HUES48 (cell line): ENCODE data around the gene TPM3.
"Not testable (repeated sequence)": the region's sequence is repeated elsewhere in the genome, so short reads cannot be mapped to it uniquely, and the experiment has no call there.

Source experiments
- H3K27ac ChIP-seq: one replicate; pipeline ENCODE4 v1.7.0; 2013; ENCODE audit warnings: low read depth, low read length, inconsistent platforms
- H3K27me3 ChIP-seq: 2 replicates; pipeline ENCODE4 v1.6.1; 2013; ENCODE audit warnings: mild to moderate bottlenecking, low read length; ENCODE audit not compliant: control insufficient read depth, insufficient read depth
- H3K36me3 ChIP-seq: 2 replicates; pipeline ENCODE4 v1.6.1; 2013; ENCODE audit warnings: low read length; ENCODE audit not compliant: control insufficient read depth, insufficient read depth
- H3K4me1 ChIP-seq: 2 replicates; pipeline ENCODE4 v1.6.1; 2013; ENCODE audit warnings: mild to moderate bottlenecking, low read length; ENCODE audit not compliant: control insufficient read depth, insufficient read depth
- H3K4me3 ChIP-seq: 2 replicates; pipeline ENCODE4 v1.5.1; 2013; ENCODE audit warnings: mild to moderate bottlenecking, low read depth, low read length
- H3K9ac ChIP-seq: 2 replicates; pipeline ENCODE4 v1.6.1; 2013; ENCODE audit warnings: mild to moderate bottlenecking, low read depth, low read length, moderate library complexity
- H3K9me3 ChIP-seq: 2 replicates; pipeline ENCODE4 v1.6.1; 2013; ENCODE audit warnings: low read length; ENCODE audit not compliant: control insufficient read depth, insufficient read depth

The TPM3 gene

GRCh38 chr1:154191990-154192461 lies at the start of gene TPM3:
Gene TPM3, minus strand, starts transcription at chr1:154192100. Its CDS starts 82 bp downstream, at chr1:154192018.
- Histone ChIP-seq H3K9me3 (no peaks in the 10 kb centered on the region), H3K27me3 (no peaks in the 10 kb centered on the region), H3K36me3 (no peaks in the 10 kb centered on the region), H3K4me3 (no peak within 1 kb of the TSS), H3K27ac (no peak within 1 kb of the TSS), H3K4me1 (peaks cover 15% of the 10 kb centered on the region), H3K9ac (no peak within 1 kb of the TSS)

GRCh38 chr1:154240294-154240833 lies 48.5 kb upstream of the TPM3 start:
- Histone ChIP-seq H3K4me3 (no peak overlapping the region), H3K9me3 (no peaks in the 10 kb centered on the region), H3K27ac (no peak overlapping the region), H3K27me3 (no peaks in the 10 kb centered on the region), H3K36me3 (peaks cover 97% of the 10 kb centered on the region), H3K9ac (no peak overlapping the region), H3K4me1 (no peaks in the 10 kb centered on the region)

- H3K4me3 ChIP-seq, result no peak overlapping the region
- no peak overlapping the region for H3K9ac ChIP-seq
- H3K36me3 ChIP-seq, result peaks cover 97% of the 10 kb centered on the region
- H3K27ac ChIP-seq, result no peak overlapping the region
- no peaks in the 10 kb centered on the region for H3K27me3 ChIP-seq
- no peaks in the 10 kb centered on the region for H3K4me1 ChIP-seq
- no peaks in the 10 kb centered on the region for H3K9me3 ChIP-seq
Measured at GRCh38 chr1:154239491-154239890, 47.6 kb upstream of the TPM3 start.

- Histone ChIP-seq H3K4me1 (no peaks in the 10 kb centered on the region), H3K9me3 (no peaks in the 10 kb centered on the region), H3K27me3 (no peaks in the 10 kb centered on the region), H3K9ac (no peak overlapping the region), H3K36me3 (peaks cover 93% of the 10 kb centered on the region), H3K4me3 (no peak overlapping the region), H3K27ac (no peak overlapping the region)
Measured at GRCh38 chr1:154237880-154238506, 46.1 kb upstream of the TPM3 start.

GRCh38 chr1:154237435-154237834 lies 45.5 kb upstream of the TPM3 start:
- no peaks in the 10 kb centered on the region for H3K27me3 ChIP-seq
- H3K27ac ChIP-seq, result no peak overlapping the region
- H3K4me1 ChIP-seq, result no peaks in the 10 kb centered on the region
- H3K36me3 ChIP-seq, result peaks cover 93% of the 10 kb centered on the region
- H3K9ac ChIP-seq, result no peak overlapping the region
- H3K4me3 ChIP-seq, result no peak overlapping the region
- no peaks in the 10 kb centered on the region for H3K9me3 ChIP-seq

GRCh38 chr1:154236855-154237254 lies 45.0 kb upstream of the TPM3 start:
- Histone ChIP-seq H3K36me3 (peaks cover 93% of the 10 kb centered on the region), H3K9me3 (no peaks in the 10 kb centered on the region)

GRCh38 chr1:154233127-154233526 lies 41.2 kb upstream of the TPM3 start:
- H3K36me3 ChIP-seq, result peaks cover 96% of the 10 kb centered on the region
- H3K27me3 ChIP-seq, result not testable (repeated sequence)

More at GRCh38 chr1:154236855-154237254, 45.0 kb upstream of the TPM3 start:
- Histone ChIP-seq H3K9ac (no peak overlapping the region), H3K4me3 (no peak overlapping the region), H3K27ac (no peak overlapping the region), H3K27me3 (no peaks in the 10 kb centered on the region), H3K4me1 (no peaks in the 10 kb centered on the region)

GRCh38 chr1:154231112-154231511 lies 39.2 kb upstream of the TPM3 start:
- H3K9ac ChIP-seq, H3K27me3 ChIP-seq, H3K4me3 ChIP-seq, H3K9me3 ChIP-seq, H3K4me1 ChIP-seq, H3K27ac ChIP-seq: not testable (repeated sequence)
- H3K36me3 ChIP-seq, result peaks cover 95% of the 10 kb centered on the region

More at GRCh38 chr1:154233127-154233526, 41.2 kb upstream of the TPM3 start:
- H3K9me3 ChIP-seq, H3K4me3 ChIP-seq, H3K27ac ChIP-seq, H3K9ac ChIP-seq, H3K4me1 ChIP-seq: not testable (repeated sequence)

GRCh38 chr1:154225370-154225769 lies 33.5 kb upstream of the TPM3 start:
- Histone ChIP-seq H3K27me3 (no peaks in the 10 kb centered on the region), H3K4me3 (no peak overlapping the region), H3K4me1 (peaks cover 13% of the 10 kb centered on the region), H3K9me3 (no peaks in the 10 kb centered on the region), H3K27ac (no peak overlapping the region), H3K9ac (no peak overlapping the region), H3K36me3 (peaks cover 69% of the 10 kb centered on the region)

- no peaks in the 10 kb centered on the region for H3K27me3 ChIP-seq
- H3K4me3 ChIP-seq, result 0 out of 2 replicates have a peak overlapping the region, but pooled peaks have one; percentile 94
- peaks cover 22% of the 10 kb centered on the region for H3K4me1 ChIP-seq
- H3K27ac ChIP-seq, result no peak overlapping the region
- no peak overlapping the region for H3K9ac ChIP-seq
- no peaks in the 10 kb centered on the region for H3K9me3 ChIP-seq
- H3K36me3 ChIP-seq, result peaks cover 60% of the 10 kb centered on the region
Measured at GRCh38 chr1:154223621-154224020, 31.7 kb upstream of the TPM3 start.

GRCh38 chr1:154222918-154223317 lies 31.0 kb upstream of the TPM3 start:
- Histone ChIP-seq H3K36me3 (peaks cover 61% of the 10 kb centered on the region), H3K4me1 (peaks cover 22% of the 10 kb centered on the region), H3K4me3 (peak overlapping the region; percentile 94; the same call in 1 of the 2 replicates), H3K27me3 (no peaks in the 10 kb centered on the region), H3K9me3 (no peaks in the 10 kb centered on the region), H3K27ac (no peak overlapping the region), H3K9ac (no peak overlapping the region)
